ENCODE results near the gene UPF2.
"Not testable (repeated sequence)": the region's sequence is repeated elsewhere in the genome, so short reads cannot be mapped to it uniquely, and the experiment has no call there.

The UPF2 gene

GRCh38 chr10:11907914-11908313, 134.7 kb downstream of the UPF2 start:
- DNase-seq (ENCODE audit: low spot score) = no peak

- no peak for DNase-seq (ENCODE audit: low spot score)
Observed at GRCh38 chr10:11906714-11907113, 135.9 kb downstream of the UPF2 start.

GRCh38 chr10:11902646-11903045, 140.0 kb downstream of the UPF2 start:
- no peak for DNase-seq (ENCODE audit: low spot score)

GRCh38 chr10:11901833-11902475, 140.7 kb downstream of the UPF2 start:
- no peak for DNase-seq (ENCODE audit: low spot score)

GRCh38 chr10:11901454-11901832, 141.2 kb downstream of the UPF2 start:
- no peak for DNase-seq (ENCODE audit: low spot score)

- DNase-seq (ENCODE audit: low spot score) = no peak
Observed at GRCh38 chr10:11901036-11901301, 141.6 kb downstream of the UPF2 start.

GRCh38 chr10:11899067-11899876, 143.3 kb downstream of the UPF2 start:
- DNase-seq (ENCODE audit: low spot score) = no peak

- DNase-seq (ENCODE audit: low spot score) = no peak
Observed at GRCh38 chr10:11898372-11899066, 144.1 kb downstream of the UPF2 start.

- DNase-seq (ENCODE audit: low spot score) = no peak
Observed at GRCh38 chr10:11898033-11898371, 144.6 kb downstream of the UPF2 start.

- DNase-seq (ENCODE audit: low spot score) = no peak
Observed at GRCh38 chr10:11896549-11897200, 145.9 kb downstream of the UPF2 start.

- DNase-seq (ENCODE audit: low spot score) = no peak
Observed at GRCh38 chr10:11895598-11895997, 147.0 kb downstream of the UPF2 start.

GRCh38 chr10:11895108-11895466, 147.5 kb downstream of the UPF2 start:
- DNase-seq (ENCODE audit: low spot score) = no peak

GRCh38 chr10:11894381-11895107, 148.1 kb downstream of the UPF2 start:
- DNase-seq (ENCODE audit: low spot score) = no peak

GRCh38 chr10:11893749-11894278, 148.8 kb downstream of the UPF2 start:
- no peak for DNase-seq (ENCODE audit: low spot score)

GRCh38 chr10:11891776-11892486, 150.7 kb downstream of the UPF2 start:
- no peak for DNase-seq (ENCODE audit: low spot score)

GRCh38 chr10:11889263-11889662, 153.3 kb downstream of the UPF2 start:
- not testable (repeated sequence) for DNase-seq (ENCODE audit: low spot score)

GRCh38 chr10:11887381-11888227, 155.0 kb downstream of the UPF2 start:
- DNase-seq (ENCODE audit: low spot score) = no peak

- DNase-seq (ENCODE audit: low spot score) = no peak
Observed at GRCh38 chr10:11886851-11887250, 155.8 kb downstream of the UPF2 start.

GRCh38 chr10:11886138-11886474, 156.5 kb downstream of the UPF2 start:
- DNase-seq (ENCODE audit: low spot score) = no peak

GRCh38 chr10:11885437-11886137, 157.0 kb downstream of the UPF2 start:
- no peak for DNase-seq (ENCODE audit: low spot score)

Measured in globus pallidus (tissue), 1 donor.